MM.1S (cell line): ENCODE measurements around the gene SCRT2.

Experiments used
- CTCF ChIP-seq: fragments of 300-600 bp; sonication (generic); IDR thresholded peaks from 2 replicates; pipeline ENCODE4 v1.5.1; 2016; ENCODE audit warnings: antibody characterized with exemption, low read length, mixed read lengths
- EZH2 ChIP-seq: fragments of 300-600 bp; sonication (generic); optimal IDR thresholded peaks from 2 replicates; pipeline ENCODE3; 2017; ENCODE audit warnings: low read depth, mild to moderate bottlenecking, antibody characterized with exemption, low read length, mixed read lengths

DNA sequence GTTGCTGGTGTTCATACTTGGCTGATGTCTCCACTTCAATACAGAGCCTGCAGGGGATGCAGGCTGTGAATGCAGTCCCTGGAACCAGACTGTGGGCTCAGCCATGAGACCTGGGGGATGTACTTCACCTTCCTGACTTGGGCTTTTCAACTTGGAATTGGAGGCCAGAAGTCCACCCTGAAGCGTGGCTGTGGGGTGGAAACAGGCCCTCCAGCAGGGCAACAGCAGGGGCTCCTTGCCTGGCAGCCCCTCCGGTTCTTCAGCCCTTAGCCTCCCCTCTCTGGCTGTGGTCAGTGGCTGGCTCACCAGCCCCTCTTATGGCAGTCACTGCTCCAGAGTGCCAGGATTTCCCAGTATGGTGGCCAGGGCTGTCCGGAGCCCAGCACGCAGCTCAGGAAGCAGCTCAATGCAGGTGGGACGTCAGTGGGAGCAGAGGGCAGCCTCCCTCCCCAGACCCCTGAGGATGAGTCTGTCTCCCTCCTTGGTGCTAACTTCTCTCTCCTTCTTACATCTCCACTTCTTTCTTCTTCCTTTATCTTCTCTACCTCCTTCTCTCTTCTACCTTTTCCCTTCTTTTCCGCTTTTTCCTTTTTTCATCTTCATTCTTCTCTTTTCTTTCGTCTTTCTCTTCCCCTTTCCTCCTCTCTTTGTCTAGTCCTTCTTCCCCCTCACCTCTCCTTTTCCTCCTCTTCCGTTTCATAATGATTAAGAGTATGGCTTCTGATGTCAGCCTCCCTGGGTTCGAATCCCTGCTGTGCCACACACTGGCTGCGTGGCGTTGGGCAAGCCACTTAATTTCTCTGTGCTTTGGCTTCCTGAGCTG is 47.4 kb upstream of the SCRT2 start:
- TF ChIP-seq CTCF: no peak
- TF ChIP-seq EZH2: no peak
